Panc1 (cell line): ENCODE results near the gene MINDY4.

Source experiments
- CTCF ChIP-seq: fragments of 450-650 bp; IDR thresholded peaks from 2 replicates; pipeline ENCODE4 v1.5.1; 2017; ENCODE audit warnings: mild to moderate bottlenecking
- POLR2AphosphoS5 ChIP-seq: IDR thresholded peaks from 2 replicates; pipeline ENCODE4 v1.6.1; 2012; ENCODE audit warnings: mild to moderate bottlenecking, low read depth, low read length, moderate library complexity
- REST ChIP-seq, 2 experiments: IDR thresholded peaks; 2 replicates each; pipeline ENCODE4 v1.6.1; 2011 to 2012; ENCODE audit warnings: low read depth in 2 of 2, control low read depth in 1 of 2, low read length in 1 of 2, mild to moderate bottlenecking in 1 of 2, moderate library complexity in 1 of 2; ENCODE audit not compliant: insufficient read depth in 1 of 2
- SIN3A ChIP-seq: IDR thresholded peaks from 2 replicates; pipeline ENCODE4 v1.6.1; 2012; ENCODE audit warnings: low read depth, mild to moderate bottlenecking, low read length, moderate library complexity, borderline replicate concordance; ENCODE audit not compliant: insufficient read depth
- TCF7L2 ChIP-seq: IDR thresholded peaks from 2 replicates; pipeline ENCODE4 v1.6.1; 2011; ENCODE audit warnings: mild to moderate bottlenecking, low read depth, low read length, inconsistent platforms

- no peak for TF ChIP-seq CTCF
- TF ChIP-seq REST (IDR thresholded peaks at IDR 0.05; ENCODE audit: insufficient read depth in 1 of 2, low read depth in 2 of 2, low read length in 1 of 2): no peak
- TF ChIP-seq TCF7L2: no peak
- no peak for TF ChIP-seq POLR2AphosphoS5
- no peak for TF ChIP-seq SIN3A
These were observed 133.3 kb downstream of the MINDY4 start for GRCh38 chr7:30904561-30904960.
